NCI-H187 treated with DMSO at 0.1 percent for 48 hours (cell line): ENCODE measurements around the gene GDPD5.
"Not testable (repeated sequence)": the region's sequence is repeated elsewhere in the genome, so short reads cannot be mapped to it uniquely, and the experiment has no call there.

ENCODE experiments used
- DNase-seq: peaks from one replicate; lab custom pipeline; 2025; lab: John Stamatoyannopoulos, UW

GDPD5 gene

GRCh38 chr11:75428989-75429640 is 96.6 kb downstream of the GDPD5 start:
- no peak for DNase-seq

- DNase-seq, result no peak
These were observed 97.4 kb downstream of the GDPD5 start for GRCh38 chr11:75428281-75428724.

GRCh38 chr11:75427181-75427580 is 98.6 kb downstream of the GDPD5 start:
- no peak for DNase-seq

- no peak for DNase-seq
These were observed 99.0 kb downstream of the GDPD5 start for GRCh38 chr11:75426720-75427086.

- no peak for DNase-seq
These were observed 100.3 kb downstream of the GDPD5 start for GRCh38 chr11:75425422-75425821.

- no peak for DNase-seq
These were observed 101.3 kb downstream of the GDPD5 start for GRCh38 chr11:75424396-75424795.

- DNase-seq, result no peak
These were observed 102.0 kb downstream of the GDPD5 start for GRCh38 chr11:75423721-75424120.

- no peak for DNase-seq
These were observed 103.2 kb downstream of the GDPD5 start for GRCh38 chr11:75422248-75423231.

GRCh38 chr11:75421902-75422247 is 103.9 kb downstream of the GDPD5 start:
- no peak for DNase-seq

- DNase-seq, result no peak
These were observed 104.6 kb downstream of the GDPD5 start for GRCh38 chr11:75421035-75421602.

GRCh38 chr11:75420224-75421034 is 105.3 kb downstream of the GDPD5 start:
- no peak for DNase-seq

- no peak for DNase-seq
These were observed 111.9 kb downstream of the GDPD5 start for GRCh38 chr11:75413864-75414263.

- not testable (repeated sequence) for DNase-seq
These were observed 112.6 kb downstream of the GDPD5 start for GRCh38 chr11:75413146-75413545.

- DNase-seq, result not testable (repeated sequence)
These were observed 115.8 kb downstream of the GDPD5 start for GRCh38 chr11:75409971-75410370.

GRCh38 chr11:75408957-75409219 is 116.9 kb downstream of the GDPD5 start:
- no peak for DNase-seq

- no peak for DNase-seq
These were observed 119.4 kb downstream of the GDPD5 start for GRCh38 chr11:75406338-75406777.

GRCh38 chr11:75403983-75404658 is 121.6 kb downstream of the GDPD5 start:
- DNase-seq, result no peak

- no peak for DNase-seq
These were observed 122.7 kb downstream of the GDPD5 start for GRCh38 chr11:75403037-75403436.

GRCh38 chr11:75402002-75402773 is 123.6 kb downstream of the GDPD5 start:
- no peak for DNase-seq

GRCh38 chr11:75400146-75400865 is 125.4 kb downstream of the GDPD5 start:
- no peak for DNase-seq
